ENCODE measurements around the gene TUBB2B.

The TUBB2B gene

DNA sequence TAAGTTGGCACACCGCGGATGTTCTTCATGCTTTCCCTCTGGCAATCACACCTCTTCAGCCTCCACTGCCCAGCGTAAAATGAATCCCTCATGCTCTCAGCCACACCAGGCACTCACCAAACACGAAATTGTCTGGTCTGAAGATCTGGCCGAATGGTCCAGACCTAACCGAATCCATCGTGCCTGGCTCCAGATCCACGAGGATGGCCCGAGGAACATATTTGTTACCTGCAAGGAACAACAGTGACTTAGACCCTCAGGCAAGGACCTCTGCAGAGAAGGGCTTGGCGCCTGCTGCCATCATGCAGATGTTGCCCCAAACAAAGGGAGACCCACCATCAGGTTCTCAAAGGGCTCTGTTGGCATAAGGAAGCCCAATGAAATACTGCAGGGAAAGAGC is 1.4 kb downstream of the TUBB2B start:
- TF ChIP-seq SIN3A (IDR thresholded peaks at IDR 0.05; ENCODE audit: borderline replicate concordance, insufficient read depth, low read length) (no peak), FOXP2 (optimal IDR thresholded peaks at IDR 0.05; ENCODE audit: borderline replicate concordance, extremely low read depth, extremely low read length, insufficient read depth) (no peak), TAF1 (IDR thresholded peaks at IDR 0.05; ENCODE audit: borderline replicate concordance, insufficient read depth, low read length) (no peak)
- TF ChIP-seq, protein P1, sequence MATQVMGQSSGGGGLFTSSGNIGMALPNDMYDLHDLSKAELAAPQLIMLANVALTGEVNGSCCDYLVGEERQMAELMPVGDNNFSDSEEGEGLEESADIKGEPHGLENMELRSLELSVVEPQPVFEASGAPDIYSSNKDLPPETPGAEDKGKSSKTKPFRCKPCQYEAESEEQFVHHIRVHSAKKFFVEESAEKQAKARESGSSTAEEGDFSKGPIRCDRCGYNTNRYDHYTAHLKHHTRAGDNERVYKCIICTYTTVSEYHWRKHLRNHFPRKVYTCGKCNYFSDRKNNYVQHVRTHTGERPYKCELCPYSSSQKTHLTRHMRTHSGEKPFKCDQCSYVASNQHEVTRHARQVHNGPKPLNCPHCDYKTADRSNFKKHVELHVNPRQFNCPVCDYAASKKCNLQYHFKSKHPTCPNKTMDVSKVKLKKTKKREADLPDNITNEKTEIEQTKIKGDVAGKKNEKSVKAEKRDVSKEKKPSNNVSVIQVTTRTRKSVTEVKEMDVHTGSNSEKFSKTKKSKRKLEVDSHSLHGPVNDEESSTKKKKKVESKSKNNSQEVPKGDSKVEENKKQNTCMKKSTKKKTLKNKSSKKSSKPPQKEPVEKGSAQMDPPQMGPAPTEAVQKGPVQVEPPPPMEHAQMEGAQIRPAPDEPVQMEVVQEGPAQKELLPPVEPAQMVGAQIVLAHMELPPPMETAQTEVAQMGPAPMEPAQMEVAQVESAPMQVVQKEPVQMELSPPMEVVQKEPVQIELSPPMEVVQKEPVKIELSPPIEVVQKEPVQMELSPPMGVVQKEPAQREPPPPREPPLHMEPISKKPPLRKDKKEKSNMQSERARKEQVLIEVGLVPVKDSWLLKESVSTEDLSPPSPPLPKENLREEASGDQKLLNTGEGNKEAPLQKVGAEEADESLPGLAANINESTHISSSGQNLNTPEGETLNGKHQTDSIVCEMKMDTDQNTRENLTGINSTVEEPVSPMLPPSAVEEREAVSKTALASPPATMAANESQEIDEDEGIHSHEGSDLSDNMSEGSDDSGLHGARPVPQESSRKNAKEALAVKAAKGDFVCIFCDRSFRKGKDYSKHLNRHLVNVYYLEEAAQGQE (IDR thresholded peaks at IDR 0.05; ENCODE audit: insufficient read depth in 1 of 2, low read depth in 2 of 2, low read length in 2 of 2) = no peak

DNA sequence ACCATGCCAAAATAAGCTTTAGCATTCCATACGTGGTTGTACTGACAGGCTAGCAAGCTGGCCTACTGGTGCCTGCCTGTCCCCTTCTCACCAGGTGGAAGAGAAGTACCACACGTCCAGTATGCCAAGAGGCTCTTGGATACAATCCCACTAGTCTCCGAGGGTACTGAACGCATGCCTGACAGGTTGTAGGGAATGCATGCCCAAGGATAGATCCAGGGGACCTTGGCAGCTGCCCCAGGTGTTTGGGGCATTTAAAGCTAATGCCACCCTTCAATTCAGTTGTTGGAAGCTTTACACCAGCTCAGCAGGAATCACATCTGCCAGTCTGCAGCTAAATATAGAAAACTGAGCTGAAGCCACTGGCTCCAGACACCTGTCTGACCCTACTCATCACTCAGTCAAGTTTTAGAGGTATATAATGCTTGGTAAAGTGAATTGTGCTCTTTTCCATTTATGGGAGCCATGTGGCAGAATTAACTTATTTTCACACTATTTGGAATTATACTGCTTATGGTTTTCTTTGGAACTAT is 4.9 kb downstream of the TUBB2B start:
- TF ChIP-seq FOXP2 (optimal IDR thresholded peaks at IDR 0.05; ENCODE audit: borderline replicate concordance, extremely low read depth, extremely low read length, insufficient read depth) = no peak
- TF ChIP-seq, protein P1 (IDR thresholded peaks at IDR 0.05; ENCODE audit: insufficient read depth in 1 of 2, low read depth in 2 of 2, low read length in 2 of 2) = no peak
- TF ChIP-seq TAF1 (IDR thresholded peaks at IDR 0.05; ENCODE audit: borderline replicate concordance, insufficient read depth, low read length) = no peak
- no peak for TF ChIP-seq POLR2AphosphoS5 (IDR thresholded peaks at IDR 0.05; ENCODE audit: low read depth, low read length)
- TF ChIP-seq SIN3A (IDR thresholded peaks at IDR 0.05; ENCODE audit: borderline replicate concordance, insufficient read depth, low read length) = no peak

DNA sequence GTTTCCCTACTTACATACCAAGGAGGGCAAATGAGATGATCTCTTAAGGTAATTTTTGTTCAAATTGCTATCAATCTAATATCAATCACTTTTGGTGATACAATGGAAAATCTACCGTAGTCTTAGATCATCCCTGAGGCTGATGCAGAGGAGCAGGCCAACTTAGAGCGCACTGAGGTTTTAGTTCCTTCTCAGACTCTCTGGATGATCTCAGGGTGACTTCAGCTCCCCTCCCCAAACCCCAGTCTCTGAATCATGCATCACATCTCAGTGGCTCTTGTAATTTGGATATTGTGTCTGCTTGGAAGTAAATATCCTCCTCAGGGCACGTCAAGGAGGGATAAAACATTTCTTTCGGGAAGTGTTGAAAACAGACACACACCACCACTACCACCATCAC is 5.9 kb downstream of the TUBB2B start:
- TF ChIP-seq, protein P1 (IDR thresholded peaks at IDR 0.05; ENCODE audit: insufficient read depth in 1 of 2, low read depth in 2 of 2, low read length in 2 of 2) = no peak
- no peak for TF ChIP-seq SIN3A (IDR thresholded peaks at IDR 0.05; ENCODE audit: borderline replicate concordance, insufficient read depth, low read length)
- no peak for TF ChIP-seq FOXP2 (optimal IDR thresholded peaks at IDR 0.05; ENCODE audit: borderline replicate concordance, extremely low read depth, extremely low read length, insufficient read depth)
- TF ChIP-seq POLR2AphosphoS5 (IDR thresholded peaks at IDR 0.05; ENCODE audit: low read depth, low read length) = no peak
- no peak for TF ChIP-seq TAF1 (IDR thresholded peaks at IDR 0.05; ENCODE audit: borderline replicate concordance, insufficient read depth, low read length)

DNA sequence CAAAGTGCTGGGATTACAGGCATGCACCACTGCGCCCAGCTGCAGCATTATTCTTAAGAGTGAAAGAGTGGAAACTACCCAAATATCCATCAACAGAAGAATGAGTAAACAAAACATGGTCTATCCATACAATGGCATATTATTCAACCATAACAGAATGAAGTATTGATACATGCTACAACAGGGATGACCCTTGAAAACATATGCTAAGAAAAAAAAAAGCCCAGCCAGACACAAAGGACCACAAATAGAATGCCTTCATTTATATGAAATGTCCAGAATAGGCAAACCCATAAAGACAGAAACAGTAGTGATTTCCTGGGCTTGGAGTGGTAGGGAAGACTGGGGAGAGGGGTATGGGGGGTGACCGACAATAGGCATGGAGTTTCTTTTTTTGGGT is 7.1 kb downstream of the TUBB2B start:
- TF ChIP-seq TAF1 (IDR thresholded peaks at IDR 0.05; ENCODE audit: borderline replicate concordance, insufficient read depth, low read length) = no peak
- TF ChIP-seq SIN3A (IDR thresholded peaks at IDR 0.05; ENCODE audit: borderline replicate concordance, insufficient read depth, low read length) = no peak
- TF ChIP-seq, protein P1 (IDR thresholded peaks at IDR 0.05; ENCODE audit: insufficient read depth in 1 of 2, low read depth in 2 of 2, low read length in 2 of 2) = no peak
- no peak for TF ChIP-seq FOXP2 (optimal IDR thresholded peaks at IDR 0.05; ENCODE audit: borderline replicate concordance, extremely low read depth, extremely low read length, insufficient read depth)
- no peak for TF ChIP-seq POLR2AphosphoS5 (IDR thresholded peaks at IDR 0.05; ENCODE audit: low read depth, low read length)

DNA sequence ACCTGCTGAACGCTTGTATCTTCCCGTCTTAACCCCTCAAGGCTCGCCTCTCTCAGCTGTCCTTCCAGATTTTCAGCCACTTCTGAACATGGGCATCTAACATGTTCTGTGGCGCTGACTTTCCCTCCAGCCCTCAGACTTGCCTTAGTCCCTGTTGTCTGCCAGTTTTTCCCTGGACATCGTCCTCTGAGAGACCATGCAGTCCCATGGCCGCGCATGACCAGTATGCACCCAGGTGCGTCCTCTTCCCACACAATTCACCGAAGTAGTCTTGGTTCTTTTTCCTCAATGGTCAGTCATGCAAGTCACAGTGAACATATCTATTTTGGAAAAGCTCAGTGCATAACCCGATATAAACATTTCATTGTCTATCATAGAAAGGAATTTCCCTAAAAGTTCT is 9.2 kb downstream of the TUBB2B start:
- TF ChIP-seq TAF1 (IDR thresholded peaks at IDR 0.05; ENCODE audit: borderline replicate concordance, insufficient read depth, low read length) (no peak), SIN3A (IDR thresholded peaks at IDR 0.05; ENCODE audit: borderline replicate concordance, insufficient read depth, low read length) (no peak), POLR2AphosphoS5 (IDR thresholded peaks at IDR 0.05; ENCODE audit: low read depth, low read length) (no peak), FOXP2 (optimal IDR thresholded peaks at IDR 0.05; ENCODE audit: borderline replicate concordance, extremely low read depth, extremely low read length, insufficient read depth) (no peak)
- TF ChIP-seq, protein P1 (IDR thresholded peaks at IDR 0.05; ENCODE audit: insufficient read depth in 1 of 2, low read depth in 2 of 2, low read length in 2 of 2) = no peak
